HepG2 (cell line): ENCODE data around the gene CRIP1. TPM values are rescaled to one million over a fixed set of nuclear protein-coding genes. Genes with fewer than 3 reads are reported as not detected.
A peak's percentile ranks its signal among the peaks of the same experiment; 100 is the strongest.

Experiments
- ATAC-seq: fragments of 200-7000 bp; cut with Tn5 transposase; 3 replicates; pipeline ENCODE4 v1.9.1; 2020; ENCODE audit warnings: mild to moderate bottlenecking, moderate library complexity
- BruUV-seq: library from RNA; stranded (reverse); fragments of 400-500 nt; replicated peaks from 2 replicates; lab custom pipeline; 2021; lab: Mats Ljungman, UMichigan
- CTCF ChIA-PET: fragments of 300-600 bp; formaldehyde crosslinking; extraction: SDS; loops from one replicate; lab custom pipeline; 2021; ENCODE audit warnings: low total read pairs, inconsistent platforms, low intra/inter-chr PET ratio; lab: Yijun Ruan, JAX
- POLR2A ChIA-PET: fragments of 350-600 bp; sonication (Branson Sonifier 250); formaldehyde crosslinking; loops from one replicate; lab custom pipeline; 2020; ENCODE audit warnings: antibody characterized with exemption, inconsistent platforms; lab: Yijun Ruan, JAX
- DNase-seq: peaks from one replicate; pipeline ENCODE4 v3.0.0-alpha.2; 2015; ENCODE audit warnings: low spot score
- FAIRE-seq: peaks from 3 replicates; lab custom pipeline; 2011; peaks lifted over from hg19 to GRCh38; lab: Jason Lieb, UNC
- H2AFZ ChIP-seq: one replicate; pipeline ENCODE4 v1.6.1; 2011; ENCODE audit warnings: low read length, inconsistent platforms
- H3K27ac ChIP-seq: fragments of 300-600 bp; 3 replicates; pipeline ENCODE4 v1.8.0; 2011; ENCODE audit warnings: mixed run types, mild to moderate bottlenecking, mixed read lengths, low read length, inconsistent platforms; ENCODE audit not compliant: insufficient read depth; ENCODE audit errors: extremely low read length
- H3K27me3 ChIP-seq, 2 experiments: fragments of 200-600 bp in 1 of 2; 2 replicates in 1 of 2; 3 replicates in 1 of 2; pipeline versions ENCODE4 v1.6.0 to v1.8.0; 2011; ENCODE audit warnings: low read length in 2 of 2, mild to moderate bottlenecking in 2 of 2, moderate library complexity in 2 of 2, inconsistent platforms in 1 of 2; ENCODE audit not compliant: insufficient read depth in 2 of 2, control insufficient read depth in 1 of 2
- H3K36me3 ChIP-seq, 2 experiments: fragments of 200-600 bp in 1 of 2; replicated peaks in 1 of 2; 2 replicates in 1 of 2; 3 replicates in 1 of 2; pipeline versions ENCODE4 v1.5.1 to v1.8.0; 2011; ENCODE audit warnings: low read length in 2 of 2, inconsistent platforms in 1 of 2; ENCODE audit not compliant: insufficient read depth in 2 of 2, control insufficient read depth in 1 of 2
- H3K4me1 ChIP-seq: 2 replicates; pipeline ENCODE4 v1.5.1; 2012; ENCODE audit warnings: low read length, inconsistent platforms; ENCODE audit not compliant: insufficient read depth
- H3K4me2 ChIP-seq: 2 replicates; pipeline ENCODE4 v1.6.0; 2011; ENCODE audit warnings: low read depth, low read length, inconsistent platforms
- H3K4me3 ChIP-seq, 3 experiments: fragments of 200-600 bp in 1 of 3; sonication (generic), shearing (Covaris generic) in 1 of 3; replicated peaks in 1 of 3; 2 replicates each; pipeline ENCODE4 v1.5.1; 2011 to 2016; ENCODE audit warnings: low read length in 3 of 3, inconsistent platforms in 2 of 3, low read depth in 2 of 3, mild to moderate bottlenecking in 2 of 3, control low read depth in 1 of 3, mixed read lengths in 1 of 3; ENCODE audit not compliant: insufficient read depth in 1 of 3
- H3K79me2 ChIP-seq: one replicate; pipeline ENCODE4 v1.6.1; 2011; ENCODE audit warnings: low read length, inconsistent platforms; ENCODE audit not compliant: insufficient read depth
- H3K9ac ChIP-seq: 2 replicates; pipeline ENCODE4 v1.6.0; 2011; ENCODE audit warnings: mild to moderate bottlenecking, low read depth, low read length, inconsistent platforms; ENCODE audit not compliant: insufficient read depth
- H3K9me3 ChIP-seq: 2 replicates; pipeline ENCODE4 v1.5.1; 2012; ENCODE audit warnings: mild to moderate bottlenecking, low read length
- H4K20me1 ChIP-seq: 2 replicates; pipeline ENCODE4 v1.6.0; 2011; ENCODE audit warnings: inconsistent platforms, mild to moderate bottlenecking, low read length, moderate library complexity; ENCODE audit not compliant: insufficient read depth
- AGO2 ChIP-seq: fragments of 200-400 bp; formaldehyde crosslinking; optimal IDR thresholded peaks from 2 replicates; pipeline ENCODE3; 2017; ENCODE audit warnings: mild to moderate bottlenecking, low read depth, low read length, moderate library complexity
- FOSL2 ChIP-seq: sonication (generic); formaldehyde crosslinking; IDR thresholded peaks from 2 replicates; pipeline ENCODE4 v1.4.0; 2020; ENCODE audit warnings: missing genetic modification reagents
- HNRNPL ChIP-seq: fragments of 200-400 bp; formaldehyde crosslinking; IDR thresholded peaks from 2 replicates; pipeline ENCODE4 v1.6.1; 2017; ENCODE audit warnings: mild to moderate bottlenecking, low read depth, low read length
- POLR2A ChIP-seq, 2 experiments: IDR thresholded peaks; 2 replicates each; pipeline ENCODE4 v1.6.1; 2011; ENCODE audit warnings: low read depth in 2 of 2, low read length in 2 of 2, mild to moderate bottlenecking in 1 of 2, moderate library complexity in 1 of 2; ENCODE audit not compliant: insufficient read depth in 1 of 2
- RAD21 ChIP-seq: fragments of 450-650 bp; formaldehyde crosslinking; IDR thresholded peaks from 2 replicates; pipeline ENCODE4 v1.5.0; 2020; ENCODE audit warnings: mild to moderate bottlenecking
- RBM22 ChIP-seq: fragments of 200-400 bp; formaldehyde crosslinking; optimal IDR thresholded peaks from 2 replicates; pipeline ENCODE3; 2017; ENCODE audit warnings: mild to moderate bottlenecking, low read length, moderate library complexity
- SOX6 ChIP-seq, 2 experiments: fragments of 450-650 bp in 1 of 2; sonication (generic) in 1 of 2; formaldehyde crosslinking in 1 of 2; IDR thresholded peaks; 2 replicates each; pipeline versions ENCODE4 v1.4.0 to v1.6.1; 2017 to 2020; ENCODE audit warnings: antibody characterized with exemption in 1 of 2, mild to moderate bottlenecking in 1 of 2, missing genetic modification reagents in 1 of 2
- WGBS: methylation state at CpG from one replicate; pipeline ENCODE4 v1.1.6; 2017; ENCODE audit warnings: low lambda C conversion rate; 5-methylcytosine and 5-hydroxymethylcytosine counted together
- in situ Hi-C: cut with HindIII; loops from 2 replicates; pipeline ENCODE4 v1.10.0; 2017; ENCODE audit warnings: low pct_unique_long_range_greater_than_20kb; ENCODE audit not compliant: extremely low pct_ligation_motif_present
- intact Hi-C: fragments of 100-400 bp; cut with micrococcal nuclease; formaldehyde crosslinking; loops from one replicate; pipeline ENCODE4 v1.10.0; 2022; ENCODE audit not compliant: unreplicated experiment
- polyA plus RNA-seq, 8 experiments: library from polyadenylated mRNA; depleted of rRNA in 3 of 8; stranded (reverse) in 7 of 8; unstranded in 1 of 8; fragments of >200 nt; fragmentation: Illumina TruSeq in 4 of 8; extraction: Trizol in 4 of 8; gene quantifications; 2 replicates each; pipeline versions ENCODE4 v1.2.1 to v1.2.3, GENCODE V29; 2011 to 2016; ENCODE audit warnings: low read depth in 4 of 8, missing spikeins in 1 of 8, mixed read lengths in 1 of 8; ENCODE audit not compliant: insufficient read depth in 1 of 8
- total RNA-seq, 5 experiments: library from RNA; depleted of rRNA; stranded (reverse); fragments of >200 nt; fragmentation: Illumina TruSeq; extraction: Trizol; gene quantifications; 2 replicates each; pipeline ENCODE4 v1.2.3, GENCODE V29; 2016; ENCODE audit warnings: low read depth in 1 of 5

CRIP1 gene
- total and polyA plus RNA-seq, 2 of the 13 experiments (the other 11 are each of a cell fraction or from before 2014, with no cell fraction given): 53.9 to 59.5 TPM

- ChIA-PET CTCF (no interaction called here), POLR2A (no interaction called here)
- no TSS peak for BruUV-seq
- FAIRE-seq (no peak), ATAC-seq (no peak), DNase-seq (no peak)
- no peak overlapping the region for H3K4me2 ChIP-seq
- H3K79me2 ChIP-seq: no peaks in the 10 kb centered on the region
- H3K9me3 ChIP-seq: no peaks in the 10 kb centered on the region
- WGBS: 90% methylated on average over 22 of the region's 34 CpGs
- H4K20me1 ChIP-seq: 0 out of 2 replicates have a peak, but pooled peaks cover 2% of the 10 kb centered on the region
- in situ Hi-C loops: no loop called here
- TF ChIP-seq RBM22 (no peak), AGO2 (peak; percentile 98), POLR2A (IDR thresholded peaks at IDR 0.05; ENCODE audit: insufficient read depth in 1 of 2, low read depth in 2 of 2, low read length in 2 of 2) (peak in 1 of 2 experiments; percentile 34; a peak in 1 of 4 replicates), HNRNPL (peak; percentile 54; the same call in 1 of the 2 replicates)
- H3K4me3 ChIP-seq: no peak overlapping the region
- peaks cover 17% of the 10 kb centered on the region for H3K4me1 ChIP-seq
- no peak overlapping the region for H3K9ac ChIP-seq
- intact Hi-C loops: no loop called here
- peaks cover 6 to 8% of the 10 kb centered on the region in 2 experiments; a peak in 1 of 5 replicates for H3K36me3 ChIP-seq
- H3K27ac ChIP-seq: no peak overlapping the region
- H3K27me3 ChIP-seq: peaks cover 0 to 4% of the 10 kb centered on the region in 2 experiments; a peak in 2 of 5 replicates
- no peak overlapping the region for H2AFZ ChIP-seq
These were observed 16.1 kb upstream of the CRIP1 start for GRCh38 chr14:105470350-105471296.

GRCh38 chr14:105471297-105471821, 15.3 kb upstream of the CRIP1 start:
- peaks cover 21% of the 10 kb centered on the region for H3K4me1 ChIP-seq
- in situ Hi-C loops (no loop called here), intact Hi-C loops (no loop called here)
- H3K9ac ChIP-seq: no peak overlapping the region
- FAIRE-seq (no peak), ATAC-seq (peak; percentile 29), DNase-seq (no peak)
- no peaks in the 10 kb centered on the region for H3K79me2 ChIP-seq
- H4K20me1 ChIP-seq: 0 out of 2 replicates have a peak, but pooled peaks cover 2% of the 10 kb centered on the region
- no peak overlapping the region for H3K27ac ChIP-seq
- ChIA-PET CTCF (no interaction called here), POLR2A (interaction anchor here (1.0 kb wide), 1 partner anchor 15 kb away, joined by 3 read pairs; no protein-coding TSS in a partner anchor)
- H3K4me2 ChIP-seq: no peak overlapping the region
- H3K4me3 ChIP-seq: no peak overlapping the region
- WGBS: 80% methylated on average over 1 of the region's 19 CpGs
- H3K36me3 ChIP-seq: peaks cover 6 to 8% of the 10 kb centered on the region in 2 experiments; a peak in 1 of 5 replicates
- no peak overlapping the region for H2AFZ ChIP-seq
- peaks cover 0 to 4% of the 10 kb centered on the region in 2 experiments; a peak in 2 of 5 replicates for H3K27me3 ChIP-seq
- TF ChIP-seq RAD21: 0 out of 2 replicates have a peak, but pooled peaks have one; percentile 32
- TF ChIP-seq FOSL2: no peak
- no peak for TF ChIP-seq SOX6 (IDR thresholded peaks at IDR 0.05)
- no peak for TF ChIP-seq SOX6 (CRISPR knock-in tag; IDR thresholded peaks at IDR 0.05)
- BruUV-seq: no TSS peak
- no peaks in the 10 kb centered on the region for H3K9me3 ChIP-seq
